Fibroblast of skin of right biceps (primary cell): ENCODE results near the gene LGALS9.

ENCODE experiments used
- DNase-seq: peaks from one replicate; pipeline ENCODE4 v3.0.0-alpha.2; 2013

LGALS9 gene

GRCh38 chr17:27630607-27631410 is at the start of gene LGALS9:
TSS of gene LGALS9 (plus strand) at chr17:27631188. CDS start at chr17:27631266, 78 bp downstream.
- no peak for DNase-seq

GRCh38 chr17:27582696-27583095 is 48.3 kb upstream of the LGALS9 start:
- no peak for DNase-seq

- DNase-seq, result no peak
Measured at GRCh38 chr17:27585153-27585681, 45.8 kb upstream of the LGALS9 start.

GRCh38 chr17:27585792-27586191 is 45.2 kb upstream of the LGALS9 start:
- no peak for DNase-seq

GRCh38 chr17:27586203-27586721 is 44.7 kb upstream of the LGALS9 start:
- DNase-seq, result peak; percentile 92

- DNase-seq, result no peak
Measured at GRCh38 chr17:27588354-27588753, 42.6 kb upstream of the LGALS9 start.

- no peak for DNase-seq
Measured at GRCh38 chr17:27590864-27591263, 40.1 kb upstream of the LGALS9 start.

- no peak for DNase-seq
Measured at GRCh38 chr17:27591986-27592385, 39.0 kb upstream of the LGALS9 start.

- no peak for DNase-seq
Measured at GRCh38 chr17:27593232-27593856, 37.6 kb upstream of the LGALS9 start.

GRCh38 chr17:27593857-27594255 is 37.1 kb upstream of the LGALS9 start:
- DNase-seq, result no peak

GRCh38 chr17:27595208-27595607 is 35.8 kb upstream of the LGALS9 start:
- DNase-seq, result no peak

GRCh38 chr17:27596096-27596495 is 34.9 kb upstream of the LGALS9 start:
- DNase-seq, result no peak

GRCh38 chr17:27596566-27597187 is 34.3 kb upstream of the LGALS9 start:
- DNase-seq, result no peak

- no peak for DNase-seq
Measured at GRCh38 chr17:27597188-27597580, 33.8 kb upstream of the LGALS9 start.

GRCh38 chr17:27597783-27598320 is 33.1 kb upstream of the LGALS9 start:
- DNase-seq, result no peak

- no peak for DNase-seq
Measured at GRCh38 chr17:27598337-27599050, 32.5 kb upstream of the LGALS9 start.

GRCh38 chr17:27600471-27600870 is 30.5 kb upstream of the LGALS9 start:
- no peak for DNase-seq

- DNase-seq, result peak; percentile 72
Measured at GRCh38 chr17:27601069-27601974, 29.7 kb upstream of the LGALS9 start.

GRCh38 chr17:27601975-27602302 is 29.0 kb upstream of the LGALS9 start:
- DNase-seq, result no peak

- peak; percentile 50 for DNase-seq
Measured at GRCh38 chr17:27602721-27603420, 28.1 kb upstream of the LGALS9 start.

GRCh38 chr17:27603421-27603770 is 27.6 kb upstream of the LGALS9 start:
- no peak for DNase-seq
